Adrenal gland (tissue), 5 donors: ENCODE data around the gene FUT1.

ENCODE experiments used
- POLR2A ChIP-seq, 2 donors: fragments of 450-650 bp; IDR thresholded peaks; one replicate each; pipeline ENCODE4 v1.6.1; 2017; ENCODE audit warnings: antibody characterized with exemption in 2 of 2, mild to moderate bottlenecking in 2 of 2, moderate library complexity in 1 of 2
- TF ChIP-seq, protein P1 (sequence below), 6 experiments: fragments of 450-650 bp in 4 of 6; fragments of 200-600 bp in 2 of 6; sonication (generic) in 1 of 6; IDR thresholded peaks; 1 replicate in 5 of 6; 2 replicates in 1 of 6; pipeline versions ENCODE4 v1.5.1 to v1.8.0; 2016 to 2021; ENCODE audit warnings: antibody characterized with exemption in 6 of 6, mild to moderate bottlenecking in 2 of 6, moderate library complexity in 1 of 6
- donor health status: DM: no; HTN: no; CAD: no.

- TF ChIP-seq, protein P1, sequence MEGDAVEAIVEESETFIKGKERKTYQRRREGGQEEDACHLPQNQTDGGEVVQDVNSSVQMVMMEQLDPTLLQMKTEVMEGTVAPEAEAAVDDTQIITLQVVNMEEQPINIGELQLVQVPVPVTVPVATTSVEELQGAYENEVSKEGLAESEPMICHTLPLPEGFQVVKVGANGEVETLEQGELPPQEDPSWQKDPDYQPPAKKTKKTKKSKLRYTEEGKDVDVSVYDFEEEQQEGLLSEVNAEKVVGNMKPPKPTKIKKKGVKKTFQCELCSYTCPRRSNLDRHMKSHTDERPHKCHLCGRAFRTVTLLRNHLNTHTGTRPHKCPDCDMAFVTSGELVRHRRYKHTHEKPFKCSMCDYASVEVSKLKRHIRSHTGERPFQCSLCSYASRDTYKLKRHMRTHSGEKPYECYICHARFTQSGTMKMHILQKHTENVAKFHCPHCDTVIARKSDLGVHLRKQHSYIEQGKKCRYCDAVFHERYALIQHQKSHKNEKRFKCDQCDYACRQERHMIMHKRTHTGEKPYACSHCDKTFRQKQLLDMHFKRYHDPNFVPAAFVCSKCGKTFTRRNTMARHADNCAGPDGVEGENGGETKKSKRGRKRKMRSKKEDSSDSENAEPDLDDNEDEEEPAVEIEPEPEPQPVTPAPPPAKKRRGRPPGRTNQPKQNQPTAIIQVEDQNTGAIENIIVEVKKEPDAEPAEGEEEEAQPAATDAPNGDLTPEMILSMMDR (IDR thresholded peaks at IDR 0.05), result no peak
- peak in 1 of 2 donors; percentile 51 for TF ChIP-seq POLR2A (IDR thresholded peaks at IDR 0.05)
Observed at GRCh38 chr19:48719263-48720171, 32.9 kb downstream of the FUT1 start, which contains the start of gene MAMSTR.
